Colonic mucosa (tissue), 4 donors: Measurements from ENCODE around the gene MICAL3. TPM values are rescaled to one million over a fixed set of nuclear protein-coding genes. Genes with fewer than 3 reads are reported as not detected.
A peak's percentile ranks its signal among the peaks of the same experiment; 100 is the strongest.

Source experiments
- DNase-seq: peaks from one replicate; pipeline ENCODE4 v3.0.0-alpha.2; 2020
- H3K27ac ChIP-seq: fragments of 200-600 bp; one replicate; pipeline ENCODE4 v1.8.0; 2021
- H3K27me3 ChIP-seq: fragments of 200-600 bp; one replicate; pipeline ENCODE4 v1.8.0; 2021
- H3K36me3 ChIP-seq: fragments of 200-600 bp; one replicate; pipeline ENCODE4 v1.8.0; 2021
- H3K4me1 ChIP-seq: fragments of 200-600 bp; one replicate; pipeline ENCODE4 v1.8.0; 2021; ENCODE audit warnings: mild to moderate bottlenecking
- H3K4me3 ChIP-seq: fragments of 200-600 bp; one replicate; pipeline ENCODE4 v1.8.0; 2021
- H3K9ac ChIP-seq, 2 donors: one replicate each; pipeline ENCODE4 v1.7.0; 2013; ENCODE audit warnings: control low read depth in 2 of 2, low read depth in 2 of 2, low read length in 2 of 2
- H3K9me3 ChIP-seq: fragments of 200-600 bp; one replicate; pipeline ENCODE4 v1.8.0; 2021
- intact Hi-C: fragments of 100-400 bp; cut with DNase I; formaldehyde crosslinking; loops from one replicate; pipeline ENCODE4 v1.14.1; 2022
- total RNA-seq, 2 donors: library from RNA; stranded (reverse); fragmentation: NEBNext Ultra II Directional in 1 of 2; extraction: Animal tissue kit (Norgen Biotek cat#: 25700) in 1 of 2; gene quantifications; one replicate each; pipeline ENCODE4 v1.2.1, GENCODE V29; 2021
- TF ChIP-seq, protein P1 (sequence below): fragments of 200-600 bp; IDR thresholded peaks from one replicate; pipeline ENCODE4 v1.8.0; 2022; ENCODE audit warnings: antibody characterized with exemption, mild to moderate bottlenecking
- donor health status: healthy.
- donor health status: DM: no; HTN: no; CAD: no.
- donor health status: DM: no; HTN: no; CAD: no.

MICAL3 gene
- total RNA-seq, 2 donors from 2014 or later, result 72.5 to 84.5 TPM

GRCh38 chr22:17779286-17780115, 244.9 kb downstream of the MICAL3 start:
- Histone ChIP-seq H3K9ac (no peak overlapping the region), H3K9me3 (no peaks in the 10 kb centered on the region), H3K27me3 (no peaks in the 10 kb centered on the region), H3K4me1 (peaks cover 11% of the 10 kb centered on the region), H3K27ac (no peak overlapping the region), H3K4me3 (no peak overlapping the region), H3K36me3 (no peaks in the 10 kb centered on the region)
- no peak for DNase-seq
- intact Hi-C loops, result no loop called here
- TF ChIP-seq, protein P1, sequence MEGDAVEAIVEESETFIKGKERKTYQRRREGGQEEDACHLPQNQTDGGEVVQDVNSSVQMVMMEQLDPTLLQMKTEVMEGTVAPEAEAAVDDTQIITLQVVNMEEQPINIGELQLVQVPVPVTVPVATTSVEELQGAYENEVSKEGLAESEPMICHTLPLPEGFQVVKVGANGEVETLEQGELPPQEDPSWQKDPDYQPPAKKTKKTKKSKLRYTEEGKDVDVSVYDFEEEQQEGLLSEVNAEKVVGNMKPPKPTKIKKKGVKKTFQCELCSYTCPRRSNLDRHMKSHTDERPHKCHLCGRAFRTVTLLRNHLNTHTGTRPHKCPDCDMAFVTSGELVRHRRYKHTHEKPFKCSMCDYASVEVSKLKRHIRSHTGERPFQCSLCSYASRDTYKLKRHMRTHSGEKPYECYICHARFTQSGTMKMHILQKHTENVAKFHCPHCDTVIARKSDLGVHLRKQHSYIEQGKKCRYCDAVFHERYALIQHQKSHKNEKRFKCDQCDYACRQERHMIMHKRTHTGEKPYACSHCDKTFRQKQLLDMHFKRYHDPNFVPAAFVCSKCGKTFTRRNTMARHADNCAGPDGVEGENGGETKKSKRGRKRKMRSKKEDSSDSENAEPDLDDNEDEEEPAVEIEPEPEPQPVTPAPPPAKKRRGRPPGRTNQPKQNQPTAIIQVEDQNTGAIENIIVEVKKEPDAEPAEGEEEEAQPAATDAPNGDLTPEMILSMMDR, result no peak

- no peak overlapping the region for H3K4me3 ChIP-seq
- no peak overlapping the region for H3K9ac ChIP-seq
- TF ChIP-seq, protein P1, result no peak
- intact Hi-C loops, result no loop called here
- no peaks in the 10 kb centered on the region for H3K27me3 ChIP-seq
- DNase-seq, result no peak
- H3K9me3 ChIP-seq, result no peaks in the 10 kb centered on the region
- H3K36me3 ChIP-seq, result no peaks in the 10 kb centered on the region
- H3K4me1 ChIP-seq, result peaks cover 12% of the 10 kb centered on the region
- H3K27ac ChIP-seq, result no peak overlapping the region
Observed at GRCh38 chr22:17778412-17778976, 245.9 kb downstream of the MICAL3 start.

DNA sequence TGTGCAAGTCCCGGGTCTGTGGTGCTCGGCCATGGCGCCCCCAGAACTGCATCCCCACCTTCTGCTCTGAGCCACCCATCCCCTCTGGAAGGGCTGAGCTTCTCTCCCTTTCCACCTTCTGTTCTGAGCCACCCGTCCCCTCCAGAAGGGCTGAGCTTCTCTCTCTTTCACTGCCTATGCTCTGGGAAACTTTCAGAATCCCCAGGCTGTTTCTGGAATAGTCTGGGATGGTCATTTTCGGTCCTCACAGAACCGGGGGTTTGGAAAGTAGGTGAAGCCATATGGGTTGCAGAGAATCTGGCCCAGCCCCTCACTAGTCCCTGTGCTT, 246.7 kb downstream of the MICAL3 start:
- H3K9me3 ChIP-seq, result no peaks in the 10 kb centered on the region
- H3K36me3 ChIP-seq, result no peaks in the 10 kb centered on the region
- peak overlapping the region; percentile 13 to 66 for H3K9ac ChIP-seq
- TF ChIP-seq, protein P1, result no peak
- intact Hi-C loops, result no loop called here
- H3K27ac ChIP-seq, result peak overlapping the region; percentile 51
- no peaks in the 10 kb centered on the region for H3K27me3 ChIP-seq
- peaks cover 19% of the 10 kb centered on the region for H3K4me1 ChIP-seq
- DNase-seq, result no peak
- H3K4me3 ChIP-seq, result peak overlapping the region; percentile 30

DNA sequence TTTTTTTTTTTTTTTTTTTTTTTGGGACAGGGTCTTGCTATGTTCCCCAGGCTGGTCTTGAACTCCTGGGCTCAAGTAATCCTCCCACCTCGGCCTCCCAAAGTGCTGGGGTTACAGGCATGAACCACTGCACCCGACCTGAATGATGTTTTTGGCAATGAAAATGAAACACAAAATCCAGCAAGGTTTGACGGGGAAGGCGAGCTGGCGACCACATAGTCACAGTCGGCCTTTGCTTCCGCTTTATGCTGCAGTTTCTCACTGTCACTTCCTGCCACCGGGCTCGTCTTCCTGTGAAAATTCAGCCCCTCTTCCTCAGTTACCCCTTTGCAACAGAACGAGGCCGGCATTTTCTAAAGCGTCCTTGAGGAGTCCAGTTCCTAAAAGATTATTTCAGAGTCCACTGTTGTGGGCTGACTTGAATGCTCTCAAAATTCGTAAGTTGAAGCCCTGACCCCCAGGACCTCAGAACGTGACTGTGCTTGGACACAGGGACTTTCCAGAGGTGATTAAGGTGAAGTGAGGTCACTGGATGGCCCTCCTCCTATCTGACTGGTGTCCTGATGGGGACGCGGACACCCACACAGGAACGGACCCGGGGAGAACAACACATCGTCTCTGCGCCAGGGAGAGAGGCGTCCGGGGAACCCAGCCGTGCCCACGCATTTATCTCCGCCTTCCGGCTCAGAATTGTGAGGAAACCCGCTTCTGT, 247.2 kb downstream of the MICAL3 start:
- no peak for DNase-seq
- peak overlapping the region; percentile 13 to 66 for H3K9ac ChIP-seq
- peaks cover 15% of the 10 kb centered on the region for H3K4me1 ChIP-seq
- H3K4me3 ChIP-seq, result peak overlapping the region; percentile 30
- H3K27me3 ChIP-seq, result no peaks in the 10 kb centered on the region
- H3K9me3 ChIP-seq, result no peaks in the 10 kb centered on the region
- TF ChIP-seq, protein P1, result no peak
- intact Hi-C loops, result no loop called here
- peak overlapping the region; percentile 51 for H3K27ac ChIP-seq
- H3K36me3 ChIP-seq, result no peaks in the 10 kb centered on the region

DNA sequence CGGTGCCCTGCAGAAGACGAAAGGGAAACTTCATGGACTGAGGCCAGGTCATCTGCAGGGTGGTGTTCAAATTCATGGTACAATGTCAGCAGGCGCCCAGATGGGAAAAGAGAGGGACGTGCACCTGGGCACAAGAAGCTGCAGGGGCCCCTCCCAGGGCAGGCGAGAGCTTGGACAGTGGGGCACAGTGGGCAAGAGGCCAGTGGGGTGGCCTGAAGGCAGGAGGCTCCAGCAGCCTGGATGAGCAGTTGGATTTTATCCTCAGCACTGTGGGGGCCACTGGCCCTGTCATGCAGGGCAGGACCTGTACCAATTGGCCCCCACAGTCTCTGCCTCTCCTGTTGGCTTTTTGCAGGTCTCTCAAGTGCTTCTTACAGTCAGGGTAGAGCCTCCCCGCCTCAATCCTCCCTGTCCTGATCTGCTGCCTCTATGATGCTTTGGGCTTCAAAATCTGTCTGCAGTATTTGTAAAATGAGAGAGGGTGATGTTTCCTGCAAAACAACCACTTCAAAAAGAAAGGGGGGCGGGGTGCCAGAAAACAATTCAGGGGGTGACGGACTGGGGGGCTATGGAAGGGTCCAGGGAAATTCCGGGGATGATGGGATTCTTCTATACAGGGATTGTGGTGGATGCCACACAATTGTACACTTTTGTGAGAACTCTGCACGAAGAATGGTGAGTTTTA, 248.4 kb downstream of the MICAL3 start:
- Histone ChIP-seq H3K9ac (no peak overlapping the region), H3K4me1 (peaks cover 8% of the 10 kb centered on the region), H3K36me3 (no peaks in the 10 kb centered on the region), H3K4me3 (no peak overlapping the region), H3K27ac (no peak overlapping the region), H3K9me3 (no peaks in the 10 kb centered on the region), H3K27me3 (no peaks in the 10 kb centered on the region)
- intact Hi-C loops, result no loop called here
- DNase-seq, result no peak
- TF ChIP-seq, protein P1, result no peak
